Sigmoid colon (tissue), 7 donors: Measurements from ENCODE around the gene SDK1. TPM values are rescaled to one million over a fixed set of nuclear protein-coding genes. Genes with fewer than 3 reads are reported as not detected.

ENCODE experiments used
- DNase-seq: peaks from one replicate; pipeline ENCODE4 v3.0.0-alpha.2; 2019
- H3K27ac ChIP-seq, 4 donors: fragments of 200-600 bp; sonication (generic); one replicate each; pipeline ENCODE4 v1.5.1; 2016 to 2019; ENCODE audit warnings: mild to moderate bottlenecking in 1 of 4
- H3K27me3 ChIP-seq, 3 donors: fragments of 200-600 bp; sonication (generic); one replicate each; pipeline ENCODE4 v1.5.1; 2019; ENCODE audit warnings: mild to moderate bottlenecking in 1 of 3
- H3K36me3 ChIP-seq, 4 donors: fragments of 200-600 bp; sonication (generic); one replicate each; pipeline ENCODE4 v1.5.1; 2016 to 2019
- H3K4me1 ChIP-seq, 4 donors: fragments of 200-600 bp; sonication (generic); one replicate each; pipeline ENCODE4 v1.5.1; 2017 to 2019
- H3K4me3 ChIP-seq, 4 donors: fragments of 200-600 bp; sonication (generic); one replicate each; pipeline ENCODE4 v1.5.1; 2017 to 2019; ENCODE audit warnings: mild to moderate bottlenecking in 2 of 4, moderate library complexity in 1 of 4
- H3K9me3 ChIP-seq, 4 donors: fragments of 200-600 bp in 3 of 4; sonication (generic) in 3 of 4; one replicate each; pipeline versions ENCODE4 v1.5.1 to v1.6.1; 2013 to 2019
- EP300 ChIP-seq, 4 donors: sonication (generic); formaldehyde crosslinking; IDR thresholded peaks; one replicate each; pipeline ENCODE4 v1.6.1; 2017; ENCODE audit warnings: antibody characterized with exemption in 4 of 4
- POLR2A ChIP-seq, 2 donors: fragments of 450-650 bp; IDR thresholded peaks; one replicate each; pipeline ENCODE4 v1.6.1; 2016; ENCODE audit warnings: antibody characterized with exemption in 2 of 2, mild to moderate bottlenecking in 2 of 2, moderate library complexity in 2 of 2
- POLR2AphosphoS5 ChIP-seq, 4 donors: sonication (generic); formaldehyde crosslinking; IDR thresholded peaks; one replicate each; pipeline ENCODE4 v1.6.1; 2017; ENCODE audit warnings: antibody characterized with exemption in 4 of 4
- WGBS, 2 donors: extraction: QIAGEN DNeasy Blood & Tissue Kit; methylation state at CpG; one replicate each; pipeline ENCODE4 v1.1.7; 2013; 5-methylcytosine and 5-hydroxymethylcytosine counted together
- intact Hi-C: fragments of 100-400 bp; cut with DNase I; formaldehyde crosslinking; loops from one replicate; pipeline ENCODE4 v1.15.1; 2023
- polyA plus RNA-seq, 3 donors: library from polyadenylated mRNA; stranded (reverse); fragments of 200-250 nt; gene quantifications; one replicate each; pipeline ENCODE4 v1.2.3, GENCODE V29; 2013
- total RNA-seq, 4 donors: library from RNA; depleted of rRNA; stranded (reverse); fragments of >200 nt; gene quantifications; one replicate each; pipeline ENCODE4 v1.1.0, GENCODE V29; 2016
- TF ChIP-seq, protein P1 (sequence below), 4 experiments: fragments of 450-650 bp in 3 of 4; fragments of 200-600 bp in 1 of 4; IDR thresholded peaks; one replicate each; pipeline ENCODE4 v1.5.1; 2016 to 2019; ENCODE audit warnings: antibody characterized with exemption in 4 of 4, mild to moderate bottlenecking in 3 of 4, moderate library complexity in 2 of 4
- donor health status: healthy with polysubstance abuse.
- donor health status: Bipolar disorder and iron deficiency.
- donor health status: healthy.

SDK1 gene
- total and polyA plus RNA-seq, 7 donors = under 0.01 to 23.0 (median 10.0) TPM; not detected in 1

GRCh38 chr7:3494947-3495346 lies 193.9 kb downstream of the SDK1 start:
- no peak for DNase-seq
- H3K36me3 ChIP-seq = no peaks in the 10 kb centered on the region
- no peak overlapping the region for H3K27ac ChIP-seq
- WGBS, 2 donors = 88 to 95% methylated on average over 6 of the region's 6 CpGs
- H3K4me3 ChIP-seq = no peak overlapping the region
- H3K9me3 ChIP-seq = peaks cover 0 to 4% (median 1%) of the 10 kb centered on the region in 4 donors
- intact Hi-C loops = no loop called here
- H3K27me3 ChIP-seq = no peaks in the 10 kb centered on the region
- TF ChIP-seq, protein P1, sequence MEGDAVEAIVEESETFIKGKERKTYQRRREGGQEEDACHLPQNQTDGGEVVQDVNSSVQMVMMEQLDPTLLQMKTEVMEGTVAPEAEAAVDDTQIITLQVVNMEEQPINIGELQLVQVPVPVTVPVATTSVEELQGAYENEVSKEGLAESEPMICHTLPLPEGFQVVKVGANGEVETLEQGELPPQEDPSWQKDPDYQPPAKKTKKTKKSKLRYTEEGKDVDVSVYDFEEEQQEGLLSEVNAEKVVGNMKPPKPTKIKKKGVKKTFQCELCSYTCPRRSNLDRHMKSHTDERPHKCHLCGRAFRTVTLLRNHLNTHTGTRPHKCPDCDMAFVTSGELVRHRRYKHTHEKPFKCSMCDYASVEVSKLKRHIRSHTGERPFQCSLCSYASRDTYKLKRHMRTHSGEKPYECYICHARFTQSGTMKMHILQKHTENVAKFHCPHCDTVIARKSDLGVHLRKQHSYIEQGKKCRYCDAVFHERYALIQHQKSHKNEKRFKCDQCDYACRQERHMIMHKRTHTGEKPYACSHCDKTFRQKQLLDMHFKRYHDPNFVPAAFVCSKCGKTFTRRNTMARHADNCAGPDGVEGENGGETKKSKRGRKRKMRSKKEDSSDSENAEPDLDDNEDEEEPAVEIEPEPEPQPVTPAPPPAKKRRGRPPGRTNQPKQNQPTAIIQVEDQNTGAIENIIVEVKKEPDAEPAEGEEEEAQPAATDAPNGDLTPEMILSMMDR (IDR thresholded peaks at IDR 0.05) = no peak
- no peak for TF ChIP-seq POLR2AphosphoS5 (IDR thresholded peaks at IDR 0.05)
- TF ChIP-seq POLR2A (IDR thresholded peaks at IDR 0.05) = no peak
- TF ChIP-seq EP300 (IDR thresholded peaks at IDR 0.05) = no peak
- peaks cover 0 to 6% (median 0%) of the 10 kb centered on the region in 4 donors for H3K4me1 ChIP-seq

DNA sequence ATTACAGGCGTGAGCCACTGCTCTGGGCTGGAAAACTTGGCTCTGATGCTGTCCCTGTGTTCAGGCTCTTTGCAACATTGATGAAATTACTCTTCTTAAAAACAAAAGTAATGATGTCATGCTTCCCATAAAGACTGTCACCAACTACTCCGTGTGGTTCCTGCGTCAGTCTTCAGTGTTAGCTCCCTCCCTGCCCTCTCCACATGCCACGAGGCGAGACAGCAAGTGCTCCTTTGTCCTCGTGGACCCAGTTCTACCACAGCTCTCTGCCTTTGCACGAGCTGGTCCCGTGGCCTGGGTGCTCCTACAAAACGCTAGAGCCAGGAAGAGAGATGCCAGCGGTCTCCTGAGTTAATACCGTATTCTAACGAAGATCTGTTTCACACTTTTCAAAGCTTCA lies 194.5 kb downstream of the SDK1 start:
- intact Hi-C loops = no loop called here
- TF ChIP-seq POLR2A (IDR thresholded peaks at IDR 0.05) (no peak), POLR2AphosphoS5 (IDR thresholded peaks at IDR 0.05) (no peak), EP300 (IDR thresholded peaks at IDR 0.05) (no peak)
- TF ChIP-seq, protein P1 (IDR thresholded peaks at IDR 0.05) = no peak

GRCh38 chr7:3495954-3496353 lies 194.9 kb downstream of the SDK1 start:
- Histone ChIP-seq H3K4me3 (no peak overlapping the region), H3K4me1 (peaks cover 0 to 6% (median 0%) of the 10 kb centered on the region in 4 donors), H3K36me3 (no peaks in the 10 kb centered on the region), H3K27ac (no peak overlapping the region), H3K9me3 (peaks cover 0 to 8% (median 4%) of the 10 kb centered on the region in 4 donors), H3K27me3 (no peaks in the 10 kb centered on the region)
- TF ChIP-seq EP300 (IDR thresholded peaks at IDR 0.05) (no peak), POLR2AphosphoS5 (IDR thresholded peaks at IDR 0.05) (no peak), POLR2A (IDR thresholded peaks at IDR 0.05) (no peak)
- TF ChIP-seq, protein P1 (IDR thresholded peaks at IDR 0.05) = no peak
- 82 to 87% methylated on average over 5 of the region's 5 CpGs for WGBS, 2 donors
- intact Hi-C loops = no loop called here
- DNase-seq = no peak

More for the DNA sequence above, 194.5 kb downstream of the SDK1 start:
- H3K27me3 ChIP-seq = no peaks in the 10 kb centered on the region
- WGBS, 2 donors = 82 to 86% methylated on average over 12 of the region's 12 CpGs
- DNase-seq = no peak
- H3K36me3 ChIP-seq = no peaks in the 10 kb centered on the region
- no peak overlapping the region for H3K27ac ChIP-seq
- peaks cover 0 to 8% (median 3%) of the 10 kb centered on the region in 4 donors for H3K9me3 ChIP-seq
- peaks cover 0 to 6% (median 0%) of the 10 kb centered on the region in 4 donors for H3K4me1 ChIP-seq
- no peak overlapping the region for H3K4me3 ChIP-seq

GRCh38 chr7:3497796-3498195 lies 196.7 kb downstream of the SDK1 start:
- WGBS, 2 donors = 82 to 88% methylated on average over 2 of the region's 2 CpGs
- H3K4me1 ChIP-seq = peaks cover 0 to 6% (median 0%) of the 10 kb centered on the region in 4 donors
- H3K9me3 ChIP-seq = peaks cover 0 to 8% (median 4%) of the 10 kb centered on the region in 4 donors
- H3K36me3 ChIP-seq = no peaks in the 10 kb centered on the region
- H3K4me3 ChIP-seq = no peak overlapping the region
- H3K27me3 ChIP-seq = no peaks in the 10 kb centered on the region
- intact Hi-C loops = no loop called here
- TF ChIP-seq POLR2A (IDR thresholded peaks at IDR 0.05) (no peak), EP300 (IDR thresholded peaks at IDR 0.05) (no peak), POLR2AphosphoS5 (IDR thresholded peaks at IDR 0.05) (no peak)
- TF ChIP-seq, protein P1 (IDR thresholded peaks at IDR 0.05) = no peak
- no peak for DNase-seq
- no peak overlapping the region for H3K27ac ChIP-seq

DNA sequence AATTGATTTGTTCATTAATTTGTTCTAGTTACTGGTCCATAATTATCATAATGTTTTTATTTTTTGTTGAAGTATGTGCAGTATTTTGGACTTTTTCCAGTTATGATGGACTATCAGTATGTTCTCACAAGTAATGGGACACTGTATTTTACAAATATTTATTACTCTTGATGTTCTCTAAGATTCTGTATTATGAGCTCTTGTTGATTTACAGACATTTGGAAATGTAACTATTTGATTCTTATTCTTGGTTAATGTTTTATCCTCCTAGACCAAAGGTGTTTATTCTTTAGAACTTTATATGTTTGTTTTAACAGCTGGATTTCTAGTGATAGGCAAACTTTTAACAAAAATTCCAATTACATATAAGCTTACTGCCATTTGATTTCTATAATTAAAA lies 200.6 kb downstream of the SDK1 start:
- intact Hi-C loops = no loop called here
- peaks cover 0 to 8% (median 4%) of the 10 kb centered on the region in 4 donors for H3K9me3 ChIP-seq

More for the DNA sequence above, 200.6 kb downstream of the SDK1 start:
- Histone ChIP-seq H3K27ac (no peak overlapping the region), H3K27me3 (no peaks in the 10 kb centered on the region), H3K4me1 (no peaks in the 10 kb centered on the region), H3K4me3 (no peak overlapping the region), H3K36me3 (no peaks in the 10 kb centered on the region)
- no peak for DNase-seq
- TF ChIP-seq, protein P1 (IDR thresholded peaks at IDR 0.05) = no peak
- TF ChIP-seq POLR2AphosphoS5 (IDR thresholded peaks at IDR 0.05) = no peak
- TF ChIP-seq EP300 (IDR thresholded peaks at IDR 0.05) = no peak
- no peak for TF ChIP-seq POLR2A (IDR thresholded peaks at IDR 0.05)
